GM21367 (cell line): ENCODE data around the gene SPTSSA.
"Not testable (repeated sequence)": the region's sequence is repeated elsewhere in the genome, so short reads cannot be mapped to it uniquely, and the experiment has no call there.

Experiments used
- ATAC-seq: cut with Tn5 transposase; IDR thresholded peaks from one replicate; pipeline ENCODE4 v1.9.1; 2021; ENCODE audit not compliant: unreplicated experiment

The SPTSSA gene

GRCh38 chr14:34462132-34462893 lies at the start of gene SPTSSA:
TSS of gene SPTSSA (minus strand) at chr14:34462240. CDS start at chr14:34462207, 33 bp downstream.
- peak; percentile 87 for ATAC-seq

DNA sequence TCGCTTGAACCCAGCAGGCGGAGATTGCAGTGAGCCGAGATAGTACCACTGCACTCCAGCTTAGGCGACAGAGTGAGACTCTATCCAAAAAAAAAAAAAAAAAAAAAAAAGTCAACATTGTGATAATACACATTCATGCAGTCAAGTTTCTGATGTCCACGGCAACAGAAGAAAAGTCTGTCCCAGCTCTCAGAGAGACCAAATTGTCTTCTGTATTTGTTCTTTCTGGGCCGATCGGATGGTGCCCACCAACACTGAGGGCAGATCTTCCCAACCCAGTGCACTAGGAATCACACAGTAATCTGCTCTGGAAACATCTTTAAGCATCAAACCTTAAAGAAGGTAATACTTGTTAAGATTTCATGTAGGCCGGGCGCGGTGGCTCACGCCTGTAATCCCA lies 45.8 kb upstream of the SPTSSA start:
- no peak for ATAC-seq

- no peak for ATAC-seq
These were observed 45.4 kb upstream of the SPTSSA start for GRCh38 chr14:34507459-34507858.

- ATAC-seq, result not testable (repeated sequence)
These were observed 43.1 kb upstream of the SPTSSA start for GRCh38 chr14:34505124-34505491.

DNA sequence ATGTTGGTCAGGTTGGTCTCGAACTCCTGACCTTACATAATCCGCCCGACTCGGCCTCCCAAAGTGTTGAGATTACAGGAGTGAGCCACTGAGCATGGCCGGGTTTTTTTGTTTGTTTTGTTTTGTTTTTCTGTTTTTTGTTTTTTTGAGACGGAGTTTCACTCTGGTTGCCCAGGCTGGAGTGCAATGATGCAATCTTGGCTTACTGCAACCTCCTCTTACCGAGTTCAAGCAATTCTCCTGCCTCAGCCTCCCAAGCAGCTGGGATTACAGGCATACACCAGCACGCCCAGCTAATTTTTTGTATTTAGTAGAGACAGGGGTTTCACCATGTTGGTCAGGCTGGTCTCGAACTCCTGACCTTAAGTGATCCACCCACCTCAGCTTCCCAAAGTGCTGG lies 42.0 kb upstream of the SPTSSA start:
- ATAC-seq, result not testable (repeated sequence)

- ATAC-seq, result no peak
These were observed 40.6 kb upstream of the SPTSSA start for GRCh38 chr14:34502545-34503225.

- no peak for ATAC-seq
These were observed 40.0 kb upstream of the SPTSSA start for GRCh38 chr14:34502001-34502400.

DNA sequence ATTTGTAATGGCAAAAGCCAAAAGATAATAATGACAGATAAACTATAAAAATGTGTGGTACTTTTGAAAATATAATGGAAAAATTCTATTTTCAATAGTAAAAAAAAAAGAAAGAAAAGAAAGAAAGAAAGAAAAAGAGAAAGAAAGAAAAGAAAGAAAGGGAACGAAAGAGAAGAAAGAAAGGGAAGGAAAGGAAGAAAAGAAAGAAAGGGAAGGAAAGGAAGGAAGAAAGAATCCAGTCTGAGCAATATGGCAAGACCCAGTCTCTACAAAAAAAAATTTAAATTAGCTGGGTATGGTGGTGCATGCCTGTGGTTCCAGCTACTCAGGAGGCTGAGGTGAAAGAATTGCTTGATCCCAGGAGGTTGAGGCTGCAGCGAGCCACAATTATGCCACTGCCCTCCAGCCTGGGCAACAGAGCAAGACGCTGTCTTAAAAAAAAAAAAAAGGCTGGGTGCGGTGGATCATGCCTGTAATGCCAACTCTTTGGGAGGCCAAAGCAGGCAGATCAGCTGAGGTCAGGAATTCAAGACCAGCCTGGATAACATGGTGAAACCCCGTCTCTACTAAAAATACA lies 39.1 kb upstream of the SPTSSA start:
- ATAC-seq, result no peak

- ATAC-seq, result peak; percentile 55
These were observed 36.8 kb upstream of the SPTSSA start for GRCh38 chr14:34498684-34499412.

GRCh38 chr14:34496679-34497513 lies 34.9 kb upstream of the SPTSSA start:
- ATAC-seq, result no peak

- no peak for ATAC-seq
These were observed 34.1 kb upstream of the SPTSSA start for GRCh38 chr14:34496007-34496678.

GRCh38 chr14:34489324-34489723 lies 27.3 kb upstream of the SPTSSA start:
- no peak for ATAC-seq

GRCh38 chr14:34488528-34488927 lies 26.5 kb upstream of the SPTSSA start:
- no peak for ATAC-seq

DNA sequence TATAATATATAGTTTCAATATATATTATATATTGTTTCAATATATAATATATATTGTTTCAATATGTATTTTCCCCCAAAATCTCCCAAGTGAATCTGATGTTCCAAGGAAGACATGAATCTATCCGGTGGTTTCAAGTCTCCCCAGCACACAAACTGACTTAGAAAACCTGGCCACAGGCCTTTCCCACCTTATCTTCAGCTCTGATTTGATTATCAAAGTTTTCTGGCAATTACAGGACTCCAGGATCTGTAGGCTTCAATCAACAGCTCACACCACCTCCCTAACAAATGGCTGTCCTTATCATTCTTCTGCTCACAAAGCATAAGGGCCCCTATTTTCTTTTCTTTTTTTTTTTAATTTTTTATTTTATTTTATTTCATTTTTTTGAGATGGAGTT lies 22.7 kb upstream of the SPTSSA start:
- ATAC-seq, result no peak

DNA sequence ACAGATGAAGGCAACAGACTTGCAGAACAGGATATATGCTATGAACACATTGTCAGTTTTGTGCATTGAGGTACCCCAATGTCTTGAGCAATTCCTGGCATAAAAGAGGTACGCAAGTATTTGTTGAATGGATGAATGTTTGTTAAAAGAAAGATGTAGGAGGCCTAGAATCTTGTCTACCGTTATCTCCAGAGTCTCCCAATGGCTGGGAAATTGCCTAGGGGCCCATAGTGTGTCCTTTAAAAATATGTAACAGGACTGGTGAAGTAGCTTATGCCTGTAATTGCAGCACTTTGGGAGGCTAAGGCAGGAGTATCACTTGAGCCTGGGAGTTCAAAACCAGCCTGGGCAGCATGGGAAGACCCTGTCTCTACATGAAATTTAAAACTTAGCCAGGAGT lies 20.4 kb upstream of the SPTSSA start:
- ATAC-seq, result no peak

DNA sequence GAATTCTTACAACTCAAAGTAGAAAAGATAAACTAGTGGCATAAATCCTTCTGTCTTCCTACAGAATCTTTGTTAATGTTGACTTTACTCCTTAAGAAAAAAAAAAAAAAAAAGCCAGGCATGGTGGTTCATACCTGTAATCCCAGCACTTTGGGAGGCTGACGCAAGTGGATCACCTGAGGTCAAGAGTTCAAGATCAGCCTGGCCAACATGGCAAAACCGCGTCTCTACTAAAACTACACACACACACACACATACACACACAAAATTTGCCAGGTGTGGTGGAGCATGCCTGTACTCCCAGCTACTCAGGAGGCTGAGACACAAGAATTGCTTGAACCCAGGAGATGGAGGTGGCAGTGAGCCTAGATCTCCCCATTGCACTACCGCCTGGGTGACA lies 17.7 kb upstream of the SPTSSA start:
- no peak for ATAC-seq

DNA sequence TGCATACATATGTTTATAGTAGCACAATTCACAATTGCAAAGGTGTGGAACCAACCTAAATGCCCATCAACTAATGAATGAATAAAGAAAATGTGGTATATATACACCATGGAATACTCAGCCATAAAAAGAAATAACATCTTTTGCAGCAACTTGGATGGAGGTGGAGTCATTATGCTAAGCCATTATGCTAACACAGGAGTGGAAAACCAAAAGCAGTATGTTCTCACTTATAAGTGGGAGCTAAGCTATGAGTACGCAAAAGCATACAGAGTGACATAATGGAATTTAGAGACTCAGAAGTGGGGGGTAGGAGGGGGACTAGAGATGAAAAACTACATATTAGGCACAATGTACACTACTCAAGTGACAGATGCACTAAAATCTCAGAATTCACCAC lies 16.2 kb upstream of the SPTSSA start:
- ATAC-seq, result no peak

DNA sequence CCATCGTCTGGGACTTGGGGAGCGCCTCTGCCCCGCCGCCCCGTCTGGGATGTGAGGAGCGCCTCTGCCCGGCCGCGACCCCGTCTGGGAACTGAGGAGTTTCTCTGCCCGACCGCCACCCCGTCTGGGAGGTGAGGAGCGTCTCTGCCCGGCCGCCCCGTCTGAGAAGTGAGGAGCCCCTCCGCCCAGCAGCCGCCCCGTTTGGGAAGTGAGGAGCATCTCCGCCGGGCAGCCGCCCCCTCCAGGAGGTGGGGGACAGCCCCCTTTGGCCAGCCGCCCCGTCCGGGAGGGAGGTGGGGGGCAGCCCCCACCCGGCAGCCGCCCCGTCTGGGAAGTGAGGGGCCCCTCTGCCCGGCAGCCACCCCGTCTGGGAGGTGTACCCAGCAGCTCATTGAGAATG lies 14.0 kb upstream of the SPTSSA start:
- not testable (repeated sequence) for ATAC-seq

DNA sequence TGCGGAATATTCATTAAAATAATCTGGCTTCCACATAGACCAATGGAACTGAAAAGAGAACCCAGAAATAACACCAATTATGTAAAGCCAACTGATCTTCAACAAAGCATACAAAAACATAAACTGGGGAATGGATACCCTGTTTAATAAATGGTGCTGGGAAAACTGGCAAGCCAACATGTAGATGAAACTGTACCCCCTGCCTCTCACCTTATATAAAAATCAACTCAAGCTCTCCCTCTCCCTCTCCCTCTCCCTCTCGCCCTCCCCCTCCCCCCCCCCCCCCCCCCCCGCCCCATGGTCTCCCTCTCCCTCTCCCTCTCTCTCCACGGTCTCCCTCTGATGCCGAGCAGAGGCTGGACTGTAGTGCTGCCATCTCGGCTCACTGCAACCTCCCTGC lies 13.1 kb upstream of the SPTSSA start:
- no peak for ATAC-seq

GRCh38 chr14:34474187-34474679 lies 12.2 kb upstream of the SPTSSA start:
- ATAC-seq, result no peak
